ENCODE data around the gene DOK3. TPM values are rescaled to one million over a fixed set of nuclear protein-coding genes. Genes with fewer than 3 reads are reported as not detected.

Gene DOK3, protein sequence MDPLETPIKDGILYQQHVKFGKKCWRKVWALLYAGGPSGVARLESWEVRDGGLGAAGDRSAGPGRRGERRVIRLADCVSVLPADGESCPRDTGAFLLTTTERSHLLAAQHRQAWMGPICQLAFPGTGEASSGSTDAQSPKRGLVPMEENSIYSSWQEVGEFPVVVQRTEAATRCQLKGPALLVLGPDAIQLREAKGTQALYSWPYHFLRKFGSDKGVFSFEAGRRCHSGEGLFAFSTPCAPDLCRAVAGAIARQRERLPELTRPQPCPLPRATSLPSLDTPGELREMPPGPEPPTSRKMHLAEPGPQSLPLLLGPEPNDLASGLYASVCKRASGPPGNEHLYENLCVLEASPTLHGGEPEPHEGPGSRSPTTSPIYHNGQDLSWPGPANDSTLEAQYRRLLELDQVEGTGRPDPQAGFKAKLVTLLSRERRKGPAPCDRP
- total RNA-seq, result 3.0 TPM

DNA sequence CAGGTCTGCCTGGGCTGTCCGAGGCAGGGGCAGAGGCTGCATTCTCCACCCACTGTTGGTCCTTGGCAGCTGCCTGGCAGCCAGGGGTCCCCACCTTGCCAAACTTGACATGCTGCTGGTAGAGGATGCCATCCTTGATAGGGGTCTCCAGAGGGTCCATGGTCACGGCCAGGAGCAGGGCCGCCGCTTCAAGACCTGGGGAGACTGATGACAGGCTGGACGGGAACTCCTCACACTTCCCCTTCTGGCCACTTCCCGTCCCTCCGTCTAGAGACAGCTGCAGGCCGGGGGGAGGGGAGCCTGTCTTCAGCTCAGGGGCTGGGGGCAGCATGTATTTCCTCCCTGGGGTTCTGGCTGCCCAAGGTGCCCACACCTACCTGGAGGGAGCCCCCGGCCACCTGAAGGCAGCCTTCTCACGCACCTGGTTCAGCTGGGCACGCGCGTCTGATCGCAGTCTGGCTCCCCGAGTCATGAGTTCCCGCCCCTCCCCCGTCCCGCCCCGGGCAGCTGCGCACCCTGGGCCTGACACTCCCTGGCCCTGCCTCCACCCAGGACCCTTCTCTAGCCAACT is at the start of gene DOK3:
DOK3 (minus strand) TSS at position 446 of the 571 bp plus-strand sequence; CDS start at position 160, 286 bp downstream.
- no peak for DNase-seq

DNA sequence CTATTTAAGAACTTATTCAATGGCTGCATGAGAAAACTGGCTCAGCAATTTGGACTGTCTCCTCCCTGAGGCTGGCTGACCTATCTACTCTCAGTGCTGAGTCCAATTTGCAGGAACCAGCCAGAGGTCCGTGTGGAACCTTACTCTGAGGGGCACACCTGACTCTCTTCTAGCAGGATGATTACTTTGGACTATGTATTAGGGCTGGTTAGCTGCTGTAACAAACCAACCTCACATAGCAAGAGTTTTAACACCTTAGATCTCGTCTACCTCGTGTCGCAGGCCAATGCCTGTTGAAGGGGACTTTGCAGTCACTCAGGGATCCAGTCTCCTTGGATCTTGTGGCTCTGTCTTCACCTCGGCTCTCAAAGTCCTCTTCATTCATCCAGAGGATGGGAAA is 48.2 kb upstream of the DOK3 start:
- no peak for DNase-seq

DNA sequence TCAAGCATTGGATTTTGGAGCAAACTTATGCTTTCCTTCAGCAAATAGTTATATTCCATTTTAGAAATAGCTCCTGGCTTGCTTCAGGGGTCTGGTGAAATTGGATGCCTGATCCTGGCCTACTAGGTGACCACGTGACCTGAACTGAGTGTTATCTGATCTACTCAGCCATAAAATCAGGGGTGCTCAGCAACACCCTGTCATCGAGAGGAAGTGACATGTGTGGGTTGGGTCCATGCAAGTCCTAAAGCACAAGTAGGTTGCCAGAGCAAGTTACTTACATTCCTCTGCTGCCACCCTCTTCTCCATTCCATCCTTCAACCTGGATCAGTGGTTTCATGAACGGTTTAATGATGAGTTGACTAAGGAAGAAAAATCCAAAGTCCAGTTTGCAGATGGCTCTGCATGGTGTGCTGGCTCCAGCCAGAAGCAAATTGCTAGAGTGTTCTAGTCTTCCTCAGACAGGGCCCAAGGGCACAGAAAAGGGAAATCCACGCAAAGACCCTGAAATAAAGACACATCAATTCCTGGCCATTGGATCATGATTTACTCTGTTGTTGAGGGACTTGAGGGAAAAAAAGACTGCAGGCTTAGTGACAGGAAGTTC is 47.5 kb upstream of the DOK3 start:
- DNase-seq, result no peak

DNA sequence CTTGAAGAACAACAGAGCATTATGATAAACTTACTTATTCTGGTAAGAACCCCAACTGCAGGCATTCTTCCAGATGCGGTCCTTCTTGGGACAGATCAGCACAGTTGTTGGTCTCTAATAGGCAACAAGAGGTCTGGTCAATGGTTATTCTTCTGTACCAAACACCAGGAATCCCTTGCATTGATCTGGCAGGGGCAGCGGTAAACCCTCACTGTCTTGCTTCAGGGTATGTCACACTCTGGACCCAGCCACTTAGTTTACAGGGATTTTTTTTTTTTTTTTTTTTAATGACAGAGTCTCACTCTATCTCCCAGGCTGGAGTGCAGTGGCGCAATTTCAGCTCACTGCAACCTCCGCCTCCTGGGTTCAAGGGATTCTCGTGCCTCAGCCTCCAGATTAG is 46.0 kb upstream of the DOK3 start:
- no peak for DNase-seq

DNA sequence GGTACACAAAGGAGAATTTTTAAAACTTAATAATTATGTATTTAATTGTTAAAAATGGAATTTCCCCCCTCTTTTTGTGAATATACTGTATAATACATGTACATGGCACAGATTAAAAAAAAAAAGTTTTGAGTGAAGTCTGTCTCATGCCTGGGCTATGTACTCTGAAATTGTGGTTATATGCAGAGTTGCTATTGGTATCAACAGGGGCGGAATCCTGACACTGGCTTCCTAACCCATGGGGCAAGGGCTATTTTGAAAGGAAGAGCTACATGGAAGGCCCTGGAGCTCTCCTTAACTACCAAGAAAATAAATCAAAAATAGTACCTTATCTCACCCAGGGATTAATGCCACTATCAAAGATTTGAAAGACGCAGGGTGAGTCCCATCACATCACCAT is 45.6 kb upstream of the DOK3 start:
- no peak for DNase-seq

DNA sequence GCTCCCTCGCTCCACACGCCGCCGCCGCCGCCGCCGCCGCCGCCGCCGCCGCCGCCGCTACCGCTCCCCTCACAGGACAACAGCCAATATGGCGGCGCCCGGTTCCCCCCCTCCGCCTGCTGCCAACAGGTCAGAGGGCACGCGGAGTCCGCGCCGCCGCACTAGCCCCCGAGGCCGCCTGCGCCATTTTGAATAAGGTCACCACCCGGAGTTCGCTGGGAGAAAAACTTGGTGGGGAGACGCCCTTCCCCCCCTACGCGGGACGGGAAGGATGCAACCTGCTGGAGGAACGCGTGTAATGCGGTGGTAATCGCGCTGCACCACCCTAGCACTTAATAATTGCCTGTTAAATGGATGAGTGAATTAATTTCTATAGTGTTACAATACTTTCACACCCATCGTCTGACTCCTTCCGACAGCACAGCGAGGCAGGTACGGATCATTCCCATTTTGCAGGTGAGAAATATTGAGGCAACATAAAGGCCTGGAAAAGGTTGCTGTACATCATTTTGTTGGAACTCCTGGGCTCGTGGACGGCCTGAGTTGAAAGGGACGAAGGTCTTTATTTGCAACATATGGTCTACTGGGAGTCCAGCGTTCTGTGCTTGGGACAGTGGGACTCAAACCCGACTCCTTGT is 45.0 kb upstream of the DOK3 start, which contains the start of gene FAM193B:
FAM193B (minus strand) TSS at position 90 of the 638 bp plus-strand sequence. CDS start 105 bp downstream, outside the sequence.
- peak; percentile 88 for DNase-seq

DNA sequence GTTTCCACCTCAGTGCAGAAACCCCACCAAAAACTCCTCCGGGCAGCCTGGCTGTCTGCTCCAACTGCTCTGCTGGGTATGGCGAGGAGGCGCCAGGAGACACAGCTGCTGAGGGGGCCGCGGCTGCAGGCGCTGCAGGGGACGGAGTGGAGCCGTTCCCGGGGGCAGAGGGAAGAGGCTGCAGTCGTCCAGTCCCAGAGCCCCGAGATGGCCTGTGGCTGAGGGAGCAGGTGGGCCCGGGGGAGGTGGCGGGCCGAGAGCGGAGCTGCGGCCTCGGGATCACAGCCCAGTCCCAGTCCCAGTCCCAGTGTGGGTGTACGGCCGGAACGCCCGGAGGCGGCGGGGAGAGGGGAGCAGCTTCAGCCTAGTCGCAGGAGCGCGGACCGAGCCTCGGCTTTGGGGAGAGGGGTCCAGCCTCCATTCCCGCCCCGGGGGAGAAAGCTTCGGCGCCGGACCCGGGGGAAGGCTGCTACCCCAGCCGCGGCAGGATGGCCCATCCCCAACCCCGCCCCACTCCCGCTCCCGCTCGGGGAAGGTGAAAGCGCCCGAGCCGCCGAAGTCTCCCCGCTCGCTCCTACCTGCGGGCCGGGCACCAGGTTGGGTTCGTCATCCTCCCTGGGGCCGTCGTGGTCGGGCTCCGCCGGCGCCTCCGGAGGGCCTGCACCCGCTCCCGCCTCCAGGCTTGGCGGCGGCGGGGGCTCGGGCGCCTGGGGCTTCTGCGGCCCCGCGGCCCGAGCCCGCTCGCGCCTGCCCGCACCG is 44.2 kb upstream of the DOK3 start:
- DNase-seq, result peak; percentile 45

DNA sequence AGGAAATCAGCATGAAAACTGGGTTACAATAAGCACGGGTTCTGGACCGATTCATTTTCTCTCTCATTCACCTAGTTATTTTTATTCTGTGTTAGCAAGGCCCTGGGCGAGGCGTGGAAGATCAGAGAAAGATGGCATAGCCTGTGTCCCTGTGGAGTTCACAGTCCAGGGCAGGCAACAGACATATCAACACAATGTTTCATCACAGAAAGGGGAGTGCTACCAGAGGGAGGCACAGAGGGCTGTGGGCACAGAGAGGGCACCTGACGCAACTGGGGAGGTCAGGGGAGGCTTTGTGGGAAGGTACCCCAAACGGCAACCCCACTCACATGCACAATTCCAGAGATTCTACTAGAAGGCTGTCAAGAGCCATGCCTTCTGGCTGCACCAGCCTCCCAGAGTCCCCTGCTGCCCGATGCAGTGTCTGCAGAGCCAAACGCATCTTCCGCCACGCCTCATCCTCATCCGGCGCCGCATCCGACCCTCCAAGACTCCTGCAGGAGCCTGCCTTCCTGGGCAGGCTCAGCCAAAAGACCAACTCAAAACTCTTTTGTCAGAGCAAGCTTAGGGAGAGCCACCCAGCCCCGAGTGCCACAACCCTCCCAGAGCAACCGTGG is 43.3 kb upstream of the DOK3 start:
- no peak for DNase-seq

DNA sequence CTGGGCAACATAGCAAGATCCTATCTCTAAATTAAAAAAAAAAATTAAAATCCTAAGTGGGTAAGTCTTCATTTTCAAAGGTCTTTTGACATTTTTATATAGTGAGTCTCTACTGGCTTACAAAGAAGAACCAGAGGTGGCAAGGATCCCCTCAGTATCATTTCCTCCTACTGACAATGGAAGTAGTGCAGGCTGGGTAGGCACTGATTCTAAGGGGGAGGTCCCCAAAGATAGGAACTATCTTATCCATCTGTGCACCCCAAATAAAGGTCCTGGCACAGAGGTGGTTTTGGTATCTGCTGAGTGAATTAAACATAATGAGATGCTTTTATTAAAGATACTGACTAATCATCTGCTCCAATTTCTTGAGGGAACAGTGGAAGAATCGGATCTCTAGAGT is 40.5 kb upstream of the DOK3 start:
- DNase-seq, result no peak

DNA sequence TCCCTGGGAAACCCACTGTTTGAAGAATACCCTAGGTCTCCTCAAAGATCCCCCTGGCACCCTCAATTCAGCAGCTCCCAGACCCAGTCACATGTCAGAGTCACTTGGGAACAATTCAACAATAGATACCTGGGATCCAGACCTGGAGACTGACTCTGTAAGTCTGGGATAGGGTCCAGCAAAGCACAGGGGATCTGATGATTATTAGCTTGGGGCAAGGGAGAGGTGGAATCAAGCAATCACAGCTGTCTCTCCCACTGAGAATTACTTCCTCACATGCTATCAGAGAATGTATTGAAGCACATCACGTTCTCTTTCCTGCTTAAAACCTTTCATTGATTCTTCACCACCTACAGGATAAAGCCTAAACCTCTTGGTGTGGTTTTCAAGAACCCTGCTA is 38.9 kb upstream of the DOK3 start:
- DNase-seq, result no peak

DNA sequence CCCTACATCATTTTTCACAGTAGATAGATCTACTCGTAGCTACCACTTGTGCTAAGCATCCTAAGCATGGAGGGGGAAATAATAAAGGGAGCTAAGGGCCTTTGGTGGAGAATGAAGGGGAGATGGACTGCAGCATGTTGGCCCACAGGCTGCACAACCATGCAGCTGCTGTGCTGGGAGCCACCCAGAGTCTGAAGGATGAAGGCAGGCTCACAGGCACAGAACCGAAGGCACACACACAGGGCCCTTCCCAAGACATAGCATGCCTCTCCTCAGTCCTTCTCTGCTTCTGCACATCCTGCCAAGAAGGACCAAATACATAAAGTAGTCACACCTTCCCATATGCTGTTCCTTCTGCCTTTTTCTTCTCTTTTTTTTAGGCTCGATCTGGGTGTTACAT is 38.1 kb upstream of the DOK3 start:
- no peak for DNase-seq

DNA sequence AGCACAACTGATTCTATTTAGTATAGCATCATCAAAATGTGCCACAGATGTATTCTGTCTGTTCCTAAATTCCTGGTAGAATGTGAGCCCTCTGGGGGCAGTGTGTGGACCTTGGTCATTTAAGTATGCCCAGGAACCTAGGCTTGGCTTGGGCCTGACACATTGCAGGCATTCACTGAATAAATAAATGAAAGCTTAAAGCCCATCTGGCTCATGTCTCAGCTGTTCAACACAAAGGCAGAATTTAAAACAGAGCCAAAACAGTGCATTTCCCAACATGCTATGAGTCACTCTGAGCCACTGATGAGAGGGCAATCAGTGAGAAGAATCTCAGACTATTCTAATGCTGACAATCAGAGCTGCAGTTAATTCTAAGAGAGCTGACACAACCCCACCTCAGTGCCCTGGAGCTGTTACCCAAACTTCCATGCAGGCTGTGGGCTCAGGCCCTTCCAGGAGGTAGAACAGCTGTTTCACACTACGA is 36.7 kb upstream of the DOK3 start:
- DNase-seq, result peak; percentile 49

DNA sequence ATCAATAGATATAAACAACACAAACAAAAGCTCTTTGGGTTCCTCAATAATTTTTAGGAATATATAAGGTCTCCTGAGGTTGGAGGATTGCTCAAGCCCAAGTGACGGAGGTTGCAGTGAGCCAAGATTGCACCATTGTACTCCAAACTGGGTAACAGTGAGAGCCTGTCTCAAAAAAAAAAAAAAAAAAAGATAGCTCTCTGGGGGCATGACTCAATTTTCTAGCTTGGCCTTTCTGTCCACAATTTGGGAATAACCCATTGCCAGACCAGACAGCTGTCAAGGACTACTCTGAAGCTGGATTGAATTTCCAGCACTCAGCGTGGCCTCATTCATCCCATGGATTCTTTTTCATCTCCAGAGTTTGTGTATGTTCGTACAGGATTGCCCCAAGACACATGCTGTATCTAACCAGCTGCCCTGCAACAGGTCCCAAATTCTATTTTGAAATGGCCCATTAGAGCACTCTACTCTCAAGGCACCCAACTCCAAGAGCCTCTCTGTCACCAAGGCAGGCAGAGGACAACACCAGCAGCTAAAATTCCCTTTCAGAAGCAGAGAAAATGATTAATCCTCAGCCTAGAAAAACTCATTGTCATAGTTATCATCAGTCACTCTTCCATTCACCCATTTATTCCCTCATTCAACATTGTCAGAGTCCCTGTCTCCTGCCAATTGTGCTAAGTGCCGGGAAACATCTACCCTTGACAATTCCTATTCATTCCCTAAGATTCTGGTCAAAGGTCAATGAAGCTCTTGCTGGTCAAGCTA is 36.0 kb upstream of the DOK3 start:
- no peak for DNase-seq

DNA sequence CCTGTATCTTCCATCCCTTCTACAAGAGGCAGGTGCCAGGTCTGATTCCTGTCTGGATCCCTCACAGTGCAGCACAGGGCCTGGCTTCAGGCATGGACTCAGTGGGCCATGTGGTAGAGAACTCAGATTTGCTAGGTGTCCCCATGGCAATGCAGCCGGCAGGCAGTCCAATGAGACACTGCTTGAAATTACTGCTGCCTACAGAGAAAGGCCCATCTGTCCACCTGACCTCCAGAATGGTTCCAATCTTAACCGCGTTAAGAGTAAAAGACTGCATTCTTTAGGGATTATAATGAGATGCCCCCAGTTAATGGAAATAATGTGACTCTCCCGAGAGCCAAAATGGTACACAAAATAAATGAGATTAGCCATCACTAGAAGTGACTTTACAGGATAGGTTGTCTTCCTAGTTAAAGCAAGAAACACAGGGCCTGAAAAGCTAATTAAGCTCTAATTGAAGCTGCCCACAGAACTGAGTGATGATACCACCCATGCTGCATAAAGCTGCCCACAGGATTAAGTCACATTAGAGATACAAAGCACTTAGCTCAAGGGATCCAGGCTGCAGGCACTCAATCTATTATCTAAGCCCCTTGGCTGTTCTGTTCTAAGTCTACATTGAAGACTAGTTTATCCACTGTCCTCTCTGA is 33.3 kb upstream of the DOK3 start:
- DNase-seq, result no peak

DNA sequence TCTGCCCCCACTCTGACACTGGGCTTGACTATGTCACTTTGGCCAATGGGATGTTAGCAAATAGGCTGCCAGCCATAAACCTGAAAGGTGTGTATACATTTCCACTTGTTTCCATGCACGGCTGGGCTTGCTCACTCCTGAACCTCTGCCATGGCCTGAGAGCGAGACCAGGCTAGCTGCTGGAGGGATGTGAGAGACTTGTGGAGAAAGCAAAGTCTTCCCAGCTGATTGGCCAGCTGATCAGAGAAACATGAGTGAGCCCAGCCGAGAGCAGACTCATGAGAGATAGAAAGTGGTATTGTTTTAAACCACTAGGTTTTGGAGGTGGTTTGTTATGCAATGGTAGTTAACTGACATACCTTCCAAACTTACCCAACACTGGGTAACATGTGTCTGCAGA is 30.8 kb upstream of the DOK3 start:
- DNase-seq, result no peak

DNA sequence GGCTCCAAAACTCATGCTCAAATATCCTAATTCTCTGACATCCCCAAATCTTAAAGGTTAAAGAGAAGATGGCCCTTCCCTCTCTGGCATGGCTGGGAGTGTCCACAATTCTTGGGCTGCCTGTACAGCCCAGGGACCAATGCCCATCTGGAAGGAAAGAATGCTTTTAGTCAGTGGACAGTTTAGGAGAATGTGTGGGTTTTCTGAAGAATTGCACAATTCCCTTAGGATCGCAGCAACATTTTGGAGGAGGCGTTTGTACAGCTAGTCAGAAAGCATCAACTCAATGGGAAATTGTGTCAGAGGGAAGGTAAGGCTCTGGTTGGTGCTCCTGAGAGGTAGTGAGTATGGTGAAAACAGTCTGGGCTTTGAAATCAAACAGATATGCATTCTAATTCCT is 29.8 kb upstream of the DOK3 start:
- DNase-seq, result no peak

DNA sequence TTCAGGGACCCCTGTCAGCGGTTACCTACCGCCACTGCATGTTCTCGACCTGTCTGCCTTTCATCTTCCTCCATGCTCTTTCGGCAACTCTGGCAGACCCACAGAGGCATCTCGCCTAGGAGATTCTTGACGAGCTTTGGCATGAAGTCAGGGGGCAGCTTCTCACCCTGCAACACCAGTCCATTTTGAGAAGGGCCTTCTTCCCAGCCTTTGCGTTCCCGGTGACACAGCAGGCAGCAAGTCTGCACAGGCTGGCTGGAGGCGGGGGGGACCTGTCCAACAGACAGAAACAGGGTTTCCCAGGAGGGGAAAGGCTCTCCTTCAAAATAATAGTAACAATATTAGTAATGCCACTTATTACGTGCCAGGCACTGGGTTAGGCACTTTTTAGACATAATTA is 29.2 kb upstream of the DOK3 start:
- DNase-seq, result no peak

DNA sequence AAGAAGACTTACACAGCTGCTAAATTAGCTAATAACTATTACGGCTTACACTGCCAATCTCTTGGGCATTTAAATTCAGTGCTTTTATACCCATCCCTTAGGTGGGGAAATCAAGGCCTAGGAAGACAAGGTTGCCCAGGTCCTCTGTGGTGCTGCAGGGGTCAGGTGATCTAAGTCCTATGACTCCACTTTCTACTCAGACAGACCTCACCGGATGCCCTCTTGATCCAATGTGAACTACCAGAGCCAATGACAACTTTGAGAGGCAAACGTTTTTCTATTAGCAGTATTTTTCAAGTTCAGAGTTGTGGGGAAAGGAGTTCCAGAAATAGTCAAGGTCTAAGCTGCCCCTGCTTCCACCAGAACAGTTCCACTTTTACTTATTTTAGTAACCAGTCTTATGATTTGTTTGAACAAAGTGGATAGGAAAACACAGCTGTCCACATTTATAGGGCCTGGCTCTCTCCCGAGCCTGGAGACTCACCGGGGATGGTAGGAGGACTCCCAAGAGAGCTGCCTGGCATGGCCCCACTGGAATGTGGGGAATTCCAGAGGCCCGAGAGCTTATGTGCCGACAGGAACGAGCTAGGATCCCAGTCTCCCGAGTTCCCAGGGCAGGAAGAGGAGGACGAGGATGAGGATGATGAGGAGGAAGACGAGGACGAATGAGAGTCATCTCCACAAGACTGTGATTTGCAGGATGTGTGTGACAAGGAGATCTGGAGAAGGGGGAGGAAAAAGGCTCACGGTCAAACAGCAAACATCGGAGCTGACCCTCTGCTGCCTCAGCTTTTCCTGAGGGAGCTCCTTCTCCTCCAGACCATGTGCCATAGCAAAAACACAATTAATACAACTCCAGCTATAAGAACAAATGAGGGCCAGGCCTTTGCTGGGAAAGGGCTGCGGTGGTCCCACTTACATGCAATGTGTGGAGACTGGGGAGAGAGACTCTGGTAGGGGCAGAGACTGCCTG is 28.0 kb upstream of the DOK3 start:
- no peak for DNase-seq

DNA sequence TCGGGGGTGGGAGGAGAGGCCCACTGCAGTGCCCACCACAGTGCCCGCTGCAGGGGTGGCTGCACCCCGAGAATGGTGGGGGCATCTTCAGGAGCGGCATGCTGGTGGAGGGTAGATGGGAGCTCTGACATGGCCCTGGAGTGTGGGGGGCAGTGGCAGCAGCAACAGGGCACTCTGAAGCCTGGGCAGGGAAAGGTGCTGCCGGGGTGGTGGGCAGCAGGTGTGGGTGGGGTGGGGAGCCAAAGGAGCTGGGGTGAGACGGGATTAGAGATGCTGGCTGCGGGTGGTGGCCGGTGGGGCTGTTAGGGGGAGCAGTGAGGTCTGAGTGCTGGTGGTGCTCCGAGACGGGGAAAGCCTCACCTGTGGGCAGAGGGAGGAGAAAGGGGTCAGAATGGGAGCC is 26.8 kb upstream of the DOK3 start:
- no peak for DNase-seq

All from occipital lobe (tissue), 2 donors.